ENCODE data around the gene PEX13.
"Not testable (repeated sequence)": the region's sequence is repeated elsewhere in the genome, so short reads cannot be mapped to it uniquely, and the experiment has no call there.

DNA sequence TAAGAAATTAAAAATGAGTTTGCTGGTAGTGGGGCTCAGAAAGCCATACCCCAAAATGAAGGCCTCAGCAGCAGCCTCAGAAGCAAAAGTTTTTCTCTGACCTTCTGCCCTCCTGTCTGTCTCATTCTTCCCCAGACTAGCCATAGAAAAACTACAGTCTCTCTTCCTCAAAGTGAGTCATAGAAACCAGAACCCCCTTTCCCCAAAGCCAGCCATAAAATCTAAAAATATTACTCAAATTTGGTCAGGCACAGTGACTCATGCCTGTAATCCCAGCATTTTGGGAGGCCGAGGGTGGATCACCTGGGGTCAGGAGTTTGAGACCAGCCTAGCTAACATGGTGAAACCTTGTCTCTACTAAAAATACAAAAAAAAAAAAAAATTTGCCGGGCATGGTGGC, 5.2 kb upstream of the PEX13 start:
- TF ChIP-seq, protein P1, sequence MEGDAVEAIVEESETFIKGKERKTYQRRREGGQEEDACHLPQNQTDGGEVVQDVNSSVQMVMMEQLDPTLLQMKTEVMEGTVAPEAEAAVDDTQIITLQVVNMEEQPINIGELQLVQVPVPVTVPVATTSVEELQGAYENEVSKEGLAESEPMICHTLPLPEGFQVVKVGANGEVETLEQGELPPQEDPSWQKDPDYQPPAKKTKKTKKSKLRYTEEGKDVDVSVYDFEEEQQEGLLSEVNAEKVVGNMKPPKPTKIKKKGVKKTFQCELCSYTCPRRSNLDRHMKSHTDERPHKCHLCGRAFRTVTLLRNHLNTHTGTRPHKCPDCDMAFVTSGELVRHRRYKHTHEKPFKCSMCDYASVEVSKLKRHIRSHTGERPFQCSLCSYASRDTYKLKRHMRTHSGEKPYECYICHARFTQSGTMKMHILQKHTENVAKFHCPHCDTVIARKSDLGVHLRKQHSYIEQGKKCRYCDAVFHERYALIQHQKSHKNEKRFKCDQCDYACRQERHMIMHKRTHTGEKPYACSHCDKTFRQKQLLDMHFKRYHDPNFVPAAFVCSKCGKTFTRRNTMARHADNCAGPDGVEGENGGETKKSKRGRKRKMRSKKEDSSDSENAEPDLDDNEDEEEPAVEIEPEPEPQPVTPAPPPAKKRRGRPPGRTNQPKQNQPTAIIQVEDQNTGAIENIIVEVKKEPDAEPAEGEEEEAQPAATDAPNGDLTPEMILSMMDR (IDR thresholded peaks at IDR 0.05) = not testable (repeated sequence)
- TF ChIP-seq ZFX (IDR thresholded peaks at IDR 0.05; ENCODE audit: borderline replicate concordance) = not testable (repeated sequence)

Data from 22Rv1 (cell line).